HG02970 (cell line): ENCODE results near the gene LGI4.

ENCODE experiments used
- ATAC-seq: cut with Tn5 transposase; IDR thresholded peaks from one replicate; pipeline ENCODE4 v1.9.1; 2021; ENCODE audit warnings: mild to moderate bottlenecking, moderate library complexity, moderate number of reproducible peaks; ENCODE audit not compliant: unreplicated experiment, low FRiP score

The LGI4 gene

DNA sequence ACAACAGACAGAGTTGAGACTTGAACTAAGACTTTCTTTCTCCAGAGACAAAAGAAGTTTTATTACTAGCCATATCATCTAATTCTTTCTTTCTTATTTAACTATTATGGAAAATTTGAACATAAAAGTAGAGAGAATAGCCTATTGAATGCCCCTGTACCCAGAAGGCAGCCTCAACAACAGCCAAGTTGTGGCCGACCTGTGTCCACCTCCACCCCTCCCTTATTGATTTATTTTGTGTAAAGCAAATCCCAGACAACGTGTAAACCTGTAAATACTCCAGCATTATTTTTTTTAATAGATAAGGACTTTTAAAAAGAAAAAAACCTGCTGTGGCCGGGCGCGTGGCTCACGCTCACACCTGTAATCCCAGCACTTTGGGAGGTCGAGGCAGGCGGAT lies 45.3 kb downstream of the LGI4 start:
- ATAC-seq, result no peak

DNA sequence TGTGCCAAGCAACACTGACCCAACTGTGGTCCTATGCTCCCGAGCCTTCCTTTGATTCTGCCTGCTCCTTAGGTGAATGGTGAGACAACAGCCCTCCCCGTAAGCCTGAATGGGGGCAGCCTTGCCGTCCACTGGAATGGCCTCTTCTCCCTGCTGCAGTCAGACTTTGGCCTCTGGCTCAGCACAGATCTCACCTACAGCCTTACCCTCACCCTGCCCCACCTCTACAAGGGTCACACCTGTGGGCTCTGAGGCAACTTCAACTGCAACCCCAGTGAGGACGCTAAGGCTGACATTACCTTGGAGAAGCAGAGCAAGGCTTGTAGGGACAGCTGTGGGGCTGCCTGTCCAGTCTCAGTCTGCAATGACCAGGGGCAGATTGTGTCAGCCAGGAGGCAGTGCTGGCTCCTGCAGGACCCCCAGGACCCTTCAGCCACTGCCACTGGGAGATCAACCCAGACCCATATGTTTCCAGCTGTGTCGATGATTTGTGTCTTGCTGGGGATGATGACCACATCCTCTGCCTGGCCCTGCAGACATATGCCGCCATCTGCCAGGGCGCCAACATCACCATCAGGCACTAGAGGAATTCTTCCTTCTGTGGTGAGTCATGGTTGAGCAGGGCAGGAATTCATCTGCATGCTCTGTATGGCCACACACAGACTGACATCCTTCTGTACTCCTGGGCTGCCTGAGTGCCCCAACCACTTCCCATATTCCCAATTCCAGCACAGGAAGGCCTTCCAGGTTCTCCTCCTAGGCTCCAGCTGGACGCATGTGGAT lies 46.5 kb downstream of the LGI4 start:
- ATAC-seq, result no peak

DNA sequence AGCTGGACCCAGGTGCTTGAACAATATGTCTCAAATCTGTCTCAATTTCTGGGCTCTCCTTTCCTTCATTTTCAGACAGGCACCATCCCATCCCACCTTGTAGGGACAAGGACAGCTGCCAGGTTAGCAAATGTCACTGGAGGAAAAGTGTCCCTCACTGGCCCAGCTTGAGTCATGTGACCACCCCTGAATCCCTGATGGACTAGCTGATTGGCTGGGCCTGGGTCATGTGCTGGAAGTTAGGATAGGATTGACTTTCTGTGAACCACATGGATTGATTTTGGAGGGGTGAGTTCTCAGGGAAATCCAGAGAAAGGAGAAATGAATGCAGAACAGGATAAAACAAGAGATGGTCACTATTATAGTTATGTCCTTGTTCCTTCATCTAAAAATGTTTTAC lies 47.5 kb downstream of the LGI4 start:
- no peak for ATAC-seq

DNA sequence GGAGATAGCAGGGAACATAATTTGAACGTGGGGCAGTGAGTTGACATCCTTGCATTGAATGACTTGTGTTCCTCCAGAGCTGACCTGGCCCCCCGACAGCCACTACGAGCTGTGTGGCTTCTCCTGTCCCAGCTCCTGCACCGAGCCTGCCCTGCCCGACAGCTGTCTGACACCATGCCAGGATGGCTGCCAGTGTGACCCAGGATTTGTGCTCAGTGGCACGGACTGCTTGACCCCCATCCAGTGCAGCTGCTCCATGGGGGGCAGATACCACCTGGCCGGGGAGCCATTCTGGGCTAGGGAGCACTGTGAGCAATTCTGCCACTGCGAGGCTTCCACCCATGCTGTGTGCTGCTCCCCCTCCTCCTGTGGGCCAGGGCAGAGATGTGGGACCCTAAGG lies 48.4 kb downstream of the LGI4 start:
- no peak for ATAC-seq

DNA sequence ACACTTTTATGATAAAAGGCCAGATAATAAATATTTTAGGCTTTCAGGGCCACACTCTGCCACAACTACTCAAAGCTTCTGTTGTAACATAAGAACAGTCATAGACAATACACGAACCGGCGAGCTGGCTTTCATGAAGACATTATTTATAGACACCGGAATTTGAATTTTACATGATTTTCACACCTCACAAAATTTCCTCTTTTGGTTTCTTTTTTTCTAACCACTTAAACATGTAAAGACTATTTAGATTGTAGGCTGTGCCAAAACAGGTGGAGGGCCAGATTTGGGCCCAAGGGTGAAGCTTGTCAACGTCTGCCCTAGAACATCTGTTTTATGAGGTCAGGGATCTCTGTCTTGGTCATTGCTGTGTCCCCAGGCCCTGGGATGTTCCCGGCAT lies 48.9 kb downstream of the LGI4 start:
- no peak for ATAC-seq

DNA sequence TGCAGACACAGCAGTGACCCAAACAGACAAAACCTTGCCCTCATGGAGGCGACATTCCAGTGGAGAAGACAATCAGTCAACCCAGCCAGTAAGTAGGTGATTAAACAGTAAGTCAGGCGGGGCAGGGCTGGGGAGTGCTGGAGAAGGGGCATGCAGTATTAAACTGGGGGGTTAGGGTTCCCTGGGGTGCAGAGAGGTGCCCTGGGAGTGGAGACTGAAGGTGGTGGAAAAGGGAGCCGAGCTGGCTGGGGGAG lies 50.4 kb downstream of the LGI4 start:
- no peak for ATAC-seq

DNA sequence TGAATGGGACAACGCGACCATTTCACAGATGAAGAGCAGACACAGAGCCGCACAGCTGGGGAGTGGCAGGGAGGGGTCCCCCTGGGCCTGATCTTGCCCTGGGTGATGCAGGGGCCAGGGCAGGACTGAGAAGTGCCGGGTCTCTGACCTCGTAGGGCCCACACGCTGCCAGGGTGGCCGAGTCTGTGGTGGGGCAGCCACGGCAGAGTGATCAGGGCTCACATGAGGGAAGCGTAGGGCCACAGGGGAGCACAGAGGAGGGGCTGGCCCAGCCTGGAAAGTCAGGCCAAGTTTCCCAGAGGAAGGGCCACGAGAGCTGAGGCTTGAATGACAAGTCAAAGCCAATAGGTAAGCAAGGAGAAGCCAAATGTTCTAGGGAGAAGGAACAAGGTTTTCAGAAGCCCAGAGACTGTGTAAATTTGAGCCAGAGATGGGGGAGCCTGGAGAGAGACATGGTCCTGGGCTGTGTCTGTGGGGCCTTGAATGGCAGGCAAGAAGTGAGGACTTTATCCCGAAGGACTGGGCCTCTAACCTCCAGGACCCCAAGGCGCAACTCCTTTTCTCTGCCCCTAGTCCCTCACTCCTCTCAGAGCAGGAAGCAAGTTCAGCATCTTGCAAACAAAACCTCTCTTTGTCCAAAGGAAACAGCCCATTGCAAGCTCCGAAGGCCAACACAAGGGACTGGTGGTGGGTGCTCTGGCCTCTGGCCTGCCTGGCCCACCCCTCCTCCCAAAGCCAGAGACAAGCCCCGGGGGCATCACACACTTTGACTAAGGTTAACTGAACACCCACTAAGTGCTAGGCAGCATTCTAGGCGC lies 51.0 kb downstream of the LGI4 start:
- ATAC-seq, result no peak

DNA sequence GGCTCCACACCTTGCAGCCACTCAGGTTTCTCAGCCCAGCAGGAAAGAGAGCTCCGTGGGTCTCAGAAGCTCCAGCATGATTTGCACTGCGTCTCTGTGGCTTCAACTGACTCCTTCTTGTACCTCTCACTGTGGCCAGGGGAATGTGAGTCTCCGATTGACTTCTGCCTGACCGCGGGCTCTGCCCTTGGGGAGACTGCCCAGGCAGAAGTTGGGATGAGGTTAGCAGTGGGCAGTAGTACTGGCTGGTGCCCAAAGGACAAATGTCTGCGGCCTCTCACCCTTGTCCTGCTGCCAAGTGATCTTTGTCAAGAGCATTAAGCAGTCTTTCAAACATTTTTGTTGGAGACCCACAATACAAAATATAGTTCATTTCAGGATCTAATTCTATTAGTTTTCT lies 53.7 kb downstream of the LGI4 start:
- ATAC-seq, result no peak

DNA sequence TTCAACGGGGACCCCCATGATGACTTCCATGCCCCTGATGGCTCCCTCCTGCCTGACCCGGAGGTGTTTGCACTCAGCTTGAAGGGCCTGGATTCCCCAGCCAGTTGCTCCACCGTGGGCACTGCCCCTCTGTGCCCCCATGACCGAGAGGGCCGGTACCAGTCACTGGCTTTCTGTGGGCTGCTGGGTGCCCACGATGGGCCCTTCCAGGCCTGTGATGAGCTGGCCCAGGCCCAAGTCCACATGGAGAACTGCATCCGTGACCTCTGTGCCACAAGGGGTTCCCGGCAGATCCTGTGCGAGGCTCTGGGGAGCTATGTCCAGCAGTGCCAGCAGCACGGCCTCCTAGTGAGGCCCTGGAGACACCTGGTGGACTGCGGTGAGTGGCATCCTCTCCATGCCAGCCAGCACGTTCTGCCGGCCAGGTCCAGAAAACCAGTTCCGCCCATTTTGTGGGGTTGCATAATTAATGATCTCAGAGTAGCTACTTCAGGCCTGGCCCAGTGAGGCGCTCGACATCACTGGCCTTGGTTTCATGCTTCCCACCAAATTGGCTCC lies 54.2 kb downstream of the LGI4 start:
- no peak for ATAC-seq

DNA sequence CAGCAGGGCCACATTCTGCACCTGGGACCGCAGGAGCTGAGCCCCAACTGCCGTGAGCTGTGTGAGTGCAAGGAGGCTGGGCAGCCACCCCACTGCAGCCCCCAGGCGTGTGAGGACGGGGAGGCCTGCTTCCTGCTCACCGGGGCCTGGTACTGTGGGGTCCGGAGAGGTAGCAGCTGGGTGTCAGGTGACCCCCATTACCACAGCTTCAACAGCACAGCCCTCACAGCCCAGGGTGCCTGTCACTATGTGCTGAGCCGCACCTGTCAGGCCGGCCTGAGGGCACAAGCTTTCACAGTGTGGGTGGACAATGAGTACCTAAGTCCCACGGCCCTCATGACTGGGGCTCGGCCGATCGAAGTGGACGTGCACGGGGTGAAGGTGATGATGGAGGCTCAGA lies 55.0 kb downstream of the LGI4 start:
- no peak for ATAC-seq

DNA sequence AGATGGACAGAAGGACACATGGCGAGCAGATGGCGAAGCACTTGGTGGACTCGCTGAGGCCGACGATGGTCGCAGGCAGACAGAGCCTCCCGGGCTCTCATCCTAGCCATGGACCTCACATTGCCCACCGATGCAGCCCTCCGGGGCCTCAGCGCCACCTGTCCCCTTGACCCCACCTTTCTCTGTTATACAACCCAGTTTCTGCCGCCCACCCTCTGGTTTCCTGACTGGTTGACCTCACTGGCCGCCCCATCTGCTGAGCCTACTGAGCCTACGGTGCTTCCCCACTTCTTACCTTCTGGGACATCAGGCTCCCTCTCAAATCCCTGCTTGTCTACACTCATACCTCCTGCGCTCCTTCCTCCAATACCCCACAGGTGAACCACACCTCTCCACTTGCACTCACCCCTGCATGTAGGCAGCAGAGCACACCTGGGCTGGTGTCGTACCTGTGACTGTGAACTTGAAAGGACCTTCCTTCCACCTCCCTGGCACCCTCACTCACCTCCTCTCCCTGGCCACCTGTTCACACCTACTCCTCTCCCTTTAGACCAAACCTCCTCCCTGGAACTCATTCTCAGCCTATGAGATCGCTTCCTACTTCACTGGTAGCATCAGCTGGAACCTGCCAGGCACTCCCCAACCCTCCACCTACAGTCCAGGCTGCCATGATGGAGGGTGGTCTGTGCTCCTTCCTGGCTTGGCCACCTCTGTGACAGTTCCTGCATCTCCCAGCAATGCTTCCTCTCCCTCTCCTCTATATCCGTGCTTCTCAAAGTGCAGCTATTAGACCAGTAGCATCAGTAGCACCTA lies 57.2 kb downstream of the LGI4 start:
- no peak for ATAC-seq

DNA sequence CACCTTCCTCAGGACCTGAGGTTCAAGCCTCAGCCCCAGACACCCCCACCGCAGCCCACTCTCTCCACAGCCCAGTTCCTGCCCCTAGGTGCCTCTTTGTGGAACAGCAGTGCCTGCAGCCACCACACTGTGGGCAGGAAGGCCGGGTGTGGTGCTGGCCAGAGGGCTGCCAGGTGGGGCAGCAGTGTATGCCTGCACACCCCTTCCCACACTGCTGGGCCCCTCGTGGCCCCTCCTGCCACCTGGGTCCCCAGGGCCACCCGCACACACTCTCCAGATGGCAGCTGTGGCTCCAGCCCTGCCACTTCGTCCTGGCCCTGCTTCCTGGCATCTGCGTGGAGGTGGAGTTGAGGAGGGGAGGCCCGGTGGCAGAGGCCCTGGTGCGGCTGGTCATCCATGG lies 58.2 kb downstream of the LGI4 start:
- no peak for ATAC-seq

DNA sequence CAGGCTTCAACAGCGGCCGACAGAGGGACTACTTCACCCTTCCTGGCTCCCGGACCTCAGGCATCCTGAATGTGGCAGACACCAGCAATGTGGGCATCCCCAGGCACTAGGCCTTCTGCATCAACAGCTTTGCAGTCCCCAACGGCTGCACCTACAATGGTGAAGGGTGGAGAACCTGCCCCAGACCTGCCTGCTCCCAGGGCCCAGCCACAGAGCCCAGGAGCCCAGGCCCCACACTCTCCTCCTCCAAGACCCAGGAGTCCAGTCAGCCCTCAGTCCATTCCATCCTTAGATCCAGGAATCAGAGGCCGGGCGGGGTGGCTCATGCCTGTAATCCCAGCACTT lies 58.9 kb downstream of the LGI4 start:
- no peak for ATAC-seq

DNA sequence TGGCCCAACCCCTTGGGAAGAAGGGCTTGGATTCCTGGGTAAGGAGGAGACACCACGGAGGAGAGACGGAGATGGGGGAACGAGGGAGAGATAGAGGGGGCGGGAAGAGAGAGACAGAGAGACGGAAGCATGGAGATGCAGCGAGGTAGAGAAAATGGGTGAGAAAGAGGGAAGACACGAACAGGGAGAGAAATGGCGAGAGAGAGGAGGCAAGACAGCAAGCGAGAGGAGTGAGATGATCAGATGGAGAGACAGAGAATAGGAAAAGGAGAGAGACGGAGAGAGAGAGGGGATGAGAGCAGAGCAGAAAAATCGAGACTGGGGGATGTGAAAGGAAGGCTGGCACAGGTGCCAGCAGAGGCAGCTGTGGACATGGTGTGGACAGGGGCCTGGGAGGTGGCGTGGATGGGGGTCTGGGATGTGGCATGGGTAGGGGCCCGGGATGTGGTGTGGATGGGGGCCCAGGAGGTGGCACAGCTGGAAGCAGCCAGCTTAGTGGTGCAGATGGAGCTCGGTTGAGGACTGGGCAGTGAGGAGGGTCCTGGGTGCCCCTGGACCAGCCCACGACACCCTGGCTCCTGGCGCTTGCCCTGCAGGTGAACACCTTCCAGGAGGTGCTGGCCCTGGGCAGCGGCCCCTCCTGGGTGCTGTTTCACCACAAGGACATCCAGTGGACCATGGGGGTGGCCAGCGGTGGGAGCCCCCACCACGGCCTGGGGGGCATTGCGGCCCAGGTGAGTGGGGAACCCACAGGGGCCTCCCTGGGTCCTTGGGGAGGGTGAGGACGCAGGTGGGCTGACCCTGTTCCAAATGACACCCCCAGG lies 59.4 kb downstream of the LGI4 start:
- no peak for ATAC-seq
